Dermis blood vessel endothelial cell (primary cell): Measurements from ENCODE around the gene KIAA1755. TPM values are rescaled to one million over a fixed set of nuclear protein-coding genes. Genes with fewer than 3 reads are reported as not detected.

Experiments used
- DNase-seq: peaks from one replicate; pipeline ENCODE4 v3.0.0; 2010
- total RNA-seq: library from RNA; depleted of rRNA; stranded (reverse); fragments of >200 nt; gene quantifications from 2 replicates; pipeline ENCODE4 v1.2.3, GENCODE V29; 2014

The KIAA1755 gene
- total RNA-seq, 1 donor from 2014 or later, result 0.51 TPM

GRCh38 chr20:38202153-38202981 lies 58.2 kb downstream of the KIAA1755 start:
- DNase-seq, result no peak

DNA sequence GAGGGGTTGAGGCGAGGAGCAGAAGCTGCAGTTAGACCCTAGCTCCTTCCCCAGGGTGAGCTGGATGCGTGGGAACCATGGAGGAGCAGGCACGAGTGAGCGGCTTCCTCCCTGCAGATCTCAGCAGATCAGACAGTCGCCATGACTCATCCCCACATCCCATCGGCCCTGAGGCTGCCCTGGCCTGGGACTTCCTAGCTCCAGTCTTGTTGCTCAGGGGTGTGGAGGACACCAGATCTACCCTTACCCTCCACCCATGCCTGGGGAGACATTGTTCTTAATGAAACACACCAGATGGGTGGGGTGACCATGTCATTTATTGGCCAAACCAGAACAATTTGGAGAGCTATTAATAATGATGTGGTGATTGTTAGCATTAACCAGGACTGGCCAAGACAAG lies 59.2 kb downstream of the KIAA1755 start:
- DNase-seq, result peak; percentile 62

DNA sequence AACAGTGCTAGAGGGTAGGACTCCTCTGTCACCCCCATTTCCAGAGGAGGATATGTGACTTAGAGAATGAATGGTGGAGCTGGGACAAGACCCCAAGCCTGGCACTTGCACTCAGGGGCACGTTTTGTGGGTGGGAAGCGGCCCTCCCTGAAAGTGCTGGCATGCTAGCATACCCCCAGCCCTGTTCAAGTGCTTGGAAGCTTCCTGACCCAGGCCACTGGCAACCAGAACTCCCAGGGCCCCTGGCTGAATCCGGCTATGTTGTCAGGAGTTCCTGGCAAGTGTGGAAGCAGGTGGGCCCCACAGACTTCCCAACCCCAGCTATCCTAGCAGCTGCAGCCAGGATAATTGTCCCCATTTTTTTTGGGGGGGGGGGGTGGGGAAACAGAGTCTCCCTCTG lies 59.9 kb downstream of the KIAA1755 start:
- no peak for DNase-seq

- no peak for DNase-seq
Measured at GRCh38 chr20:38199501-38200390, 60.8 kb downstream of the KIAA1755 start.

DNA sequence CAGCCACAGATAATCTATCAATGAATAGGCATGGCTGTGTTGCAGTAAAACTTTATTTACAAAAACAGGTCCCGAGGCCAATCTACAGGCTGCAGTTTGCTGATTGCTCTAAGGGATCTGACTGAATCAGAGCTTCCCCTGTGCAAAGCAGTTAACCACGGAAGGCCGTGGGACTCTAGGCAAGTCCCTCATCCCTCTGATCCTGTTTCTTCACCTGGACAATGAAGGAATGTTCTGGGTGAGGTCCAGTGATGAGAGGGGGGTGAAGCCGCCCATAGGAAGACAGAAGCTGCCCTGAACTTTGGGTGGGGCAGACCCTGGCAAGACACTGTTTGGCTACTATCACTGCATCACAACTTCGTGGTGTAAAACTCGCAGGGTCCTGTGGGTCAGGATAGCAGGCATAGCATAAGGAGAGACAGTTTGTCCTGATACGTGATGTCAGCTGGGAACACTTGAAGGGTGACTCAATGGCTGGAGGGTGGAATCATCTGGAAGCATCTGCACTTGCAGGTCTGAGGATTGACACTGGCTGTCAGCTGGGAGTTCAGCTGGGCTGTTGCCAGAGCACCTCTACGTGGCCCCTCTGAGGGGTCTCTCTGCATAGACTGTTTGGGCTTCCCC lies 62.2 kb downstream of the KIAA1755 start:
- no peak for DNase-seq

GRCh38 chr20:38197619-38198018 lies 62.9 kb downstream of the KIAA1755 start:
- DNase-seq, result no peak

DNA sequence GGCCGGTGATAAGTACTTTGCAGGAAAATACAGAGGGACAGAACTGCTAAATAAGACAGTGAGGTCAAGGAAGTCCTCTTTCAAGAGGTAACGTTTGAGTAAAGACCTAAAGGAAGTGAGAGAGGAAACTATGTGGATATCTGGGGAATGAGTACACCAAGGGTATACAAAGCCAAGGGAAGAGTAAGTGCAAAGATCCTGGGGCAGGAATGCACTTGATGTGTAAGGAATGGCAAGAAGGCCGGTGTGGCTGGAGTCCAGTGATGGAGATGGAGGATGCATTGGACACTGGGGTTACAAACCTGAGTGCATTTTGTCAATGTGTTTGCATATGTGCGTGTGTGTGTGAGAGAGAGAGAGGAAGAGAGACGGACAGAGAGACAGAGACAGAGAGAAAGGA lies 63.3 kb downstream of the KIAA1755 start:
- no peak for DNase-seq

- no peak for DNase-seq
Measured at GRCh38 chr20:38196592-38196991, 63.9 kb downstream of the KIAA1755 start.

GRCh38 chr20:38196076-38196475 lies 64.5 kb downstream of the KIAA1755 start:
- DNase-seq, result no peak

DNA sequence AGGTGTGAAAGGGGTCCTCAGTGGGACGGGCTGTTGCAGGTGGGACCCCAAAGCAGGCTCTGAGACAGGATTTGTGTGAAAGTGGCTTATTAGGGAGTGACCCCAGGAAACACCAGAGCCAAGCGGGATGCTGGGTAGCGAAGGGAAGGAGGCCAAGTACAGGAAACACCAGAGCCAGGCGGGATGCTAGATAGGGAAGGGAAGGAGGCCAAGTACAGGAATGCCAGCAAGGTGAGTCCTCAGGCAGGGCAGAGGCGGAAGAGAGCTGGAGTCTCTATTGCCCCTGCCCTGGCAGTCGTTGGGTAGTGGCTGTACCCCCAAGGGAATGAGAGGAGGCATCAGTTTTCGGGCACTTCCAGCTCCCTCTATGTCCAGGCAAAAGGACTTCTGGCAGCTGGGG lies 65.0 kb downstream of the KIAA1755 start:
- DNase-seq, result peak; percentile 27

GRCh38 chr20:38194971-38195504 lies 65.5 kb downstream of the KIAA1755 start:
- DNase-seq, result no peak

GRCh38 chr20:38193586-38194105 lies 66.9 kb downstream of the KIAA1755 start:
- no peak for DNase-seq

DNA sequence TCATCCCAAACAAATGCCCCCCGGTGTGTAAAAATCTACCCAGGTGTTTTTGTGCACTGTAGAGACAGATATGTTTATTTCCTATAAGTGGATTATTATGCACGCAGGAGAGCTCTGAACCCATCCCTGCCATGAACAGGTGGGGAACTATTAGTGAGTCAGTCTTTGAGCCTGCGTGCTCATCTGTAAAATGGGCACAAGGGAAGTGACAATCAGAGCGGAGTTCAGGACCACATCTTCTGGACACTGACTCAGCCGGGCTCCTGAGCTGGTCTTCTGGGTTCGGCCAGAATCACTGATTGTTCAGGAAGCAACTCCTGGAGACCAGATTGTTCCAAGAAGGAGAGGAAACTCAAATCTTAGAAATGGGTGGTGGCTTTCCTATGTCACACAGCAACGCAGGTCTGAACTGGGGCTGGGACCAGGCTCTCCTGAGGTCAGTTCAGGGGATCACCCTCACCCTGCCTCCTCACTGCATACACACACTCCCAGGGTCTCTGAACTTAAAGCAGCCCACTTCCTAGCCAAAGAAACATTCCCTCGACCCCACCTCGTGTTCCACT lies 68.1 kb downstream of the KIAA1755 start:
- DNase-seq, result no peak

GRCh38 chr20:38191654-38192053 lies 68.9 kb downstream of the KIAA1755 start:
- DNase-seq, result no peak

GRCh38 chr20:38190936-38191371 lies 69.6 kb downstream of the KIAA1755 start:
- no peak for DNase-seq

GRCh38 chr20:38190166-38190565 lies 70.4 kb downstream of the KIAA1755 start:
- DNase-seq, result no peak

DNA sequence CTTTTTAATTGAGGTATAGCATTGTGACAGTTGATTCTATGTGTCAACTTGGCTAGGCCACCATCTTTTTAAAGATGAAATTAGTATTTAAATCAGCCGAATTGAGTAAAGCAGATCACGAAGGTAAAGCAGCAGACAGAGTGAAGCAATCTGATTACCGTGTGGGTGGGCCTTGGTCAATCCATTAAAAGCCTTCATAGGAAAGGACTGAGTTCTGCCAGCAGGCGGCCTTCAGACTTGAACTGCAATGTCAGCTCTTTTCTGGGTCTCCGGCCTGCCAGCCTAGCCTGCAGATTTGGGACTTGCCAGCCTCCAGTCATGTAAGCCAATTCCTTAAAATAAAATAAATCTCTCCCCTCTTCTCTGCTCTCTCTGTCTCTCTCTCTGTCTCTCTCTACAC lies 73.0 kb downstream of the KIAA1755 start:
- DNase-seq, result no peak

- peak; percentile 66 for DNase-seq
Measured at GRCh38 chr20:38186788-38187221, 73.7 kb downstream of the KIAA1755 start.

DNA sequence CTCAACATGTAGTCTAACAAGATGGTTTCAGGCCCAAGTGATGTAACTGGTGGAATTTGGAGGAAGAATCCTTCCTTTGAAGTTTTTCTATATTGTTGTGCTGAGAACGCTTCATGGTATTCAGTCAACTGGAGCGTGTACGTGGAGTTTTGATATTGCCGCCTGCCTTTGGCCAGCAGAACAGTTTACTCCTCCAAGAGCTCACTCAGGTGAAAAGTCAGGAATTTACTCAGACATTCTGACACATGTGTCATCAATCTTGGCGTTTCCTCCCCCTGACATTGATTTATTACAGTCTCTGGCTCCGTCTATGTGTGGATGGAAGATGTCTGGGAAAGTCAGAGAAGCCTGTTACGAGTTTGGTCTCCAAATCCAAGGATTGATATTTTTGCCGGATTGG lies 76.4 kb downstream of the KIAA1755 start:
- no peak for DNase-seq

- no peak for DNase-seq
Measured at GRCh38 chr20:38181971-38182370, 78.6 kb downstream of the KIAA1755 start.

GRCh38 chr20:38181207-38181801 lies 79.2 kb downstream of the KIAA1755 start:
- no peak for DNase-seq

DNA sequence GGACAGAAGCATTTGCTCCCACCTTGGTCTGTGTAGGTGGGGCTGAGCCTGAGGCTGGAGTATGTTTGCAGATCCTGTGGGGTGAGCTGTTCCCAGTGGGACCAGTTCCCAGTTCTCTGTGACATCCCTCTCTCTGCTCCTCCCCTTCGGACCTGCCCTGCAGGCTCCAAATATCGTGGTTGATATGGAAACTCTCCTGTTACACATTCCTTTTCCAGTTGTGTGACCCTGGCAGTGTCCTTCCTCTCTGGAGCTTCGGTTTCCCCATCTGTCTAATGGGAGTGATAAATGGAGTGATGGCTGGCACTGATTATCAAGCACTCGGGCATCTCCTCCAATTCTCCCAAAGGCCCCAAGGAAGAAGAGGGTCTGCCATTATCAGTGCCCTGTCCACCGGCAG lies 79.8 kb downstream of the KIAA1755 start:
- DNase-seq, result no peak
